Measurements from ENCODE around the gene CSNK1G1.
A peak's percentile ranks its signal among the peaks of the same experiment; 100 is the strongest.

CSNK1G1 gene

DNA sequence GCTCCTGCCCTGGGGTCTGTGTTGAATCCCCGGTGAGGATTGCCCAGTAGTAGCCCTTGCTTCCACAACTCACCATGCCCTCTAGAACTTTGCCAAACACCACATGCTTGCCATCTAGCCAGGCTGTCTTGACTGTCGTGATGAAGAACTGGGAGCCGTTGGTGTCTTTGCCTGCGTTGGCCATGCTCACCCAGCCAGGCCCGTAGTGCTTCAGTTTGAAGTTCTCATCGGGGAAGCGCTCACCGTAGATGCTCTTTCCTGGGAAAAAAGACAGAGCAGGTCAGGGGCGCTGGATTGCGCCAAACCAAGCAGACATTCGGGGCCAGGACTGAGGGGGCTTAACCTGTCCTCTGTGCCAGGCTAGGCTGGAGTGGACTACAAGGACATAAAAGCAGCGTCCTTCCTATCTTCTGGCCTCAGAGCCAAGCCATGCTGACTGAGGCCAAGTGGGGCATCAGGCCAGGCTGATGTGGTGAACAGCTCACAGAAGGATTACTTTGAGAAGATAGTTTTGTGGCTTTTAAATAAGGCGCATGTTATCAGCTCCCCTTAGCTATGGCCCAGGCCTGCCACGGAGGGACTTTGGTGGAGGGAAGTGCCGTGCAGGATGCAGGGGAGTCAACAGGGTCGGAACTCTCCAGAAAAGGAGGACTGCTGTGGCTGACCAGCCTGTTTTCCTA, 199.2 kb downstream of the CSNK1G1 start:
- TF ChIP-seq, protein P1, sequence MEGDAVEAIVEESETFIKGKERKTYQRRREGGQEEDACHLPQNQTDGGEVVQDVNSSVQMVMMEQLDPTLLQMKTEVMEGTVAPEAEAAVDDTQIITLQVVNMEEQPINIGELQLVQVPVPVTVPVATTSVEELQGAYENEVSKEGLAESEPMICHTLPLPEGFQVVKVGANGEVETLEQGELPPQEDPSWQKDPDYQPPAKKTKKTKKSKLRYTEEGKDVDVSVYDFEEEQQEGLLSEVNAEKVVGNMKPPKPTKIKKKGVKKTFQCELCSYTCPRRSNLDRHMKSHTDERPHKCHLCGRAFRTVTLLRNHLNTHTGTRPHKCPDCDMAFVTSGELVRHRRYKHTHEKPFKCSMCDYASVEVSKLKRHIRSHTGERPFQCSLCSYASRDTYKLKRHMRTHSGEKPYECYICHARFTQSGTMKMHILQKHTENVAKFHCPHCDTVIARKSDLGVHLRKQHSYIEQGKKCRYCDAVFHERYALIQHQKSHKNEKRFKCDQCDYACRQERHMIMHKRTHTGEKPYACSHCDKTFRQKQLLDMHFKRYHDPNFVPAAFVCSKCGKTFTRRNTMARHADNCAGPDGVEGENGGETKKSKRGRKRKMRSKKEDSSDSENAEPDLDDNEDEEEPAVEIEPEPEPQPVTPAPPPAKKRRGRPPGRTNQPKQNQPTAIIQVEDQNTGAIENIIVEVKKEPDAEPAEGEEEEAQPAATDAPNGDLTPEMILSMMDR (conservative IDR thresholded peaks at IDR 0.05), result no peak
- no peak for TF ChIP-seq ZFX (IDR thresholded peaks at IDR 0.05)
- H3K27ac ChIP-seq, result no peak overlapping the region

DNA sequence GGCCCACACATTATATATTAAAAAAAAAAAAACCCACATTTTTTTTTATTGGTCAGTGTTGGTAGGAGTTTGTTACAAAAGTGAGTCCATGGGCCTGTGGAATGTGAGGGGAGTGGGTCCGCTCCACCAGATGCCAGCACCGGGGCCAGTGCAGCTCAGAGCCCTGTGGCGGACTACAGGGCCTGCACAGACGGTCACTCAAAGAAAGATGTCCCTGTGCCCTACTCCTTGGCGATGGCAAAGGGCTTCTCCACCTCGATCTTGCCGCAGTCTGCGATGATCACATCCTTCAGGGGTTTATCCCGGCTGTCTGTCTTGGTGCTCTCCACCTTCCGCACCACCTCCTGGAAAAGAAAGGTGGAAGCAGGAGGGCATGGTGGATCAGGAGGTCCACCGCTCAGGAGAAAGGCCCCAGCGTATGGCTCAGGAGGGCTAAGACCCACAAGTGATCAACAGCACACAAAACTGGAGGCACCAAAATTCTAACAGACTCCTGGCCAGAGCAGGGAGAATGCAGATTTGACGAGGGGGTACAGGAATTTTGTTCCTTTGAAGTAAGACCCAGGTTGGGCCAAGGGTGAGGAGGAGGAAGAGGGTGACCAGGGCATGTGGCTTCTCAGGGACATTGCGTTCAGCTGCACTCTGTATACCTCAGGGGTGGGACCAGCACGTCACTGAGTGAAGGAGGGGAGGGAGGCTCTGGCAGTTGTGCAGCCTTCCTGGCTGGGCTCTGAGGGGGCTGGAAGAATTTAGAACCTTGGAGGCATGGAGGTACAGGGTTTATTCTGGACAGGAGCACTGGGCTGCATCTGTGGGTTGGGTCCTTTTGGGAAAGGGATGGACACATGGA, 199.9 kb downstream of the CSNK1G1 start:
- H3K27ac ChIP-seq, result no peak overlapping the region
- TF ChIP-seq, protein P1 (conservative IDR thresholded peaks at IDR 0.05), result no peak
- TF ChIP-seq ZFX (IDR thresholded peaks at IDR 0.05), result no peak

DNA sequence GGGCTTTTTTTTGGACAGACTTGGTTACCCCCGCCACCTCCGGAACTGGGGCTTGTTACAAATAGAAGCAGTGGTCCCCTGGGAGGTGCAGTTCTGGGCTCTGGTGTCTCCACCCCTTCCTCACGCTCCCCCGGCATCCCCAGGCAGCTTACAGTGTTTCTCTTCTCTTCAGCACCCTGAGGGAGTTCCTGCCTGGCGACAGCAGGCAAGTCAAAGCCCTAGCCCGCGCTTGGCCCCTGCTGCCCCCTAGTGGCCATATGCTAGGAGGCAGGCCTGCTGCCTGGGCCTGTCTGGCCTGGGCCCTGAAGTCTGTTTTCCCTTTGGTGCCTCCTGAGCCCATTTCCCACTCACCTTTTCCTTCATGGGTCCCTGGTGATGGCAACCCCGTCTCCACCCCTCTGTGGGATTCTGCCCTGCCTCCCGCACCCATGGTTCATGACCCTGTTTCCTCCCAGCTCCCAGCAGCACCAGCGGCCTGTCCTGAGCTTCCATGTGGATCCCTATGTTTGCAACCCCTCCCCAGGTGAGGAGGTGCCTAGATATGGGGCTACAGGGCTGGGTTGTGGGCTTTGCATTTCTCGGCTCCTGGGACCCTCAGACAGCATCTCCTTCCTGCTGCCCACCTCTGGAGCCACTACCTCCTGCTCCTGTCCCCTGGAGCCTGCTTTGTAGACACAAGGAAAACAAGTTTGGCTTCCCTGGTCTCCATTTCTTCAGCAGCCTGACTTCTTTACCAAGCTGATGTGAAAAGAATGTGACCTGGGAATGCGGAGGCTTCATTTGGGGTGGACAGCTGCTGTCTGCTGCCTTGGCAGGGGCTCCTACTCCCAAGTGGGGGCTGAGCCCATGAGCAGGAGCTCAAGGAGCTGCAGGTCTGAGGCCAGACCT, 202.2 kb downstream of the CSNK1G1 start:
- no peak for TF ChIP-seq ZFX (IDR thresholded peaks at IDR 0.05)
- TF ChIP-seq, protein P1 (conservative IDR thresholded peaks at IDR 0.05), result peak; percentile 99
- H3K27ac ChIP-seq, result peak overlapping the region; percentile 31

DNA sequence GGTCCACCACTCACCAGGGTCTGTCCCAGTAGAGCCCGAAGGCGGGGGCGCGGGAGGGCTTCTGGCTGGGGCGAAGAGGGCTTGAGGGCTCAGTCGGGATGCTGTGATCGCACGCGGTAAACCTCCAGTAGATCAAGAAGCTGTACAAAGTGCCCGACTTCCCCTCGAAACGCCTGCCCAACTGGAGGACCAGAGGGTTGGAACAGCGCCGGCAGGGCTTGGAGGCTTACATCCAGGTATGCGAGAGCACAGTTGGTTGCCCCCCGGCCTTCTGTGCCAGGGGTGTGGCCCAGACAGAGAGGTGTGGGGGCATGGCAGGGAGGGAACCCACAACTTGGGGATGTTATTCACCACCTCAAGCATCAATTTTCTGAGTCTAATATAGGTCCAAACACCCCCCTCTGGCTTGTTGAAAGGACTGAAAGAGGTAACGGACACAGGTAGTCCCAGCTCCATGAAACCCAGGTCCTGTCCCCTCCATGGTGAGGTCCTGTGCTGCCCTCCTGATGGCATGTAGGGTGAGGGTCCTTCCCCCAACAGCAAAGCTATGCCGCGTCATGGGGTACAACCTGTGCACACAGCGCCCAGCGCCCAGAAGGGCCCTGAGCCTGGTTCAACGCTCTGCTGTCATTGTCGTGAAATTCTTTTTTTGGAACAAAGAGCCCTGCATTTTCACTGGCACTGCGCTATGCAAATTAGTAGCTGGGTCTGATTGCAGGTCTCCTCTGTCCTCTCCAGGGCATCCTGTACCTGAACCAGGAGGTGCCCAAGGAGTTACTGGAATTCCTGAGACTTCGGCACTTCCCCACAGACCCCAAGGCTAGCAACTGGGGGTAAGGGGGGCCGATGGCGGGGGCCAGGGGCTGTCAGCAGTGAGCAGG, 203.2 kb downstream of the CSNK1G1 start:
- TF ChIP-seq ZFX (IDR thresholded peaks at IDR 0.05), result no peak
- TF ChIP-seq, protein P1 (conservative IDR thresholded peaks at IDR 0.05), result no peak
- H3K27ac ChIP-seq, result no peak overlapping the region

DNA sequence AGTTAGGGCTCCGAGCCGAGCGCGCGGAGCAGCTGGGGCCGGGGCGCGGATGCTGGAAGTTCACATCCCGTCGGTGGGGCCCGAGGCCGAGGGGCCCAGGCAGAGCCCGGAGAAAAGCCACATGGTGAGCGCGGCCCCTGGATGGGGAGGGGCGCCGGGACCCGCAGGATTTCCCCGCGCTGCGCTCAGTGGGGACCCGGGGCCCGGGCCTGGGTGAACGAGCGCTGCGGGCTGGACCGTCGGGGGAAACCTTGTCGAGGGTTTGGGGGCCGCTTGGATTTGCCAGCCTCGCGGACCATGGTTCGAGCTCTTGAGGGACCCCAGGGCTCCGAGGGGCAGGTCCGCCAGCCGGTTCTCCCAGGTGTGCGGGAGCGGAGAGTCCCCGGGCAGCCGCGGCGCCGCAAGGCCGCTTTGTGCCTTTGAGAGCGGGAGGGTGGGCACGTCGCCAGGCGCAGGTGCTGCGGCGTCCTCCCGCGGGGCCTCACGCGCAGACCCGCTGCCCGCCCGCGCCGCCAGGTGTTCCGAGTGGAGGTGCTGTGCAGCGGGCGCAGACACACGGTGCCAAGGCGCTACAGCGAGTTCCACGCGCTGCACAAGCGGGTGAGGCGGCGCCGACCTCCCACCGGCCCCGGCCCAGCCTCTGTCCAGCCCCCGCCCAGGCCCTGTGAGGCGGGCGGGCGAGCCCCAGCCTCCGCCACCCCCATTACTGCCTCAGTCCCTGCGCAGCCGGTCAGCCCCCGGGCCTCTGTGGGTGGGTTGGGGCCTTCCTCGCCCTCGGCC, 204.1 kb downstream of the CSNK1G1 start, which contains the start of gene SNX22:
TSS of gene SNX22 (plus strand) at position 5 of the 780 bp plus-strand sequence. CDS start at position 50, 45 bp downstream.
- TF ChIP-seq, protein P1 (conservative IDR thresholded peaks at IDR 0.05), result no peak
- no peak for TF ChIP-seq ZFX (IDR thresholded peaks at IDR 0.05)
- H3K27ac ChIP-seq, result peak within 1 kb of the TSS; percentile 32
